ENCODE data around the gene DCDC2C. TPM values are rescaled to one million over a fixed set of nuclear protein-coding genes. Genes with fewer than 3 reads are reported as not detected.

The DCDC2C gene
- total and polyA plus RNA-seq, 2 donors from 2014 or later: not detected

DNA sequence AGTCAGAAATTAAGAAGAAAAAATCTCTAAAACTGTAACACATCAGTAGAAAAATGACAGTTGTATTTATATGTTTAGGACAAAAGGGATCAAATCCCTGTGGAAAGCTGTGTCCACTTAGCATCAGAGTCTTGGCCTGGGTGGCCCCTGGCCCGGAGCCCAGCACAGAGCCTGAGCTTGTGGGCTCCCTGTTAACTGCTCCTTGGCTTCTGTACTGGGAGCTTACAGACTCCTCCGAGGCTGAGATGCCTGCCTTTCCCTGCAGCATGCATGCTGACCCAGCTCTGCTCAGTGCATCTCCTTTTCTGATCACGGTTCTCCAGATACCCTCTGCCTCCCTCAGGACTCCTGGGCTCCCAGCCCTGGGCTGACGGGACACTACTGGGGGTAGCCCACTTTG is 98.1 kb downstream of the DCDC2C start:
- H3K27ac ChIP-seq (ENCODE audit: low read depth in 2 of 2, low read length in 2 of 2): no peak overlapping the region
- H3K4me1 ChIP-seq (ENCODE audit: control insufficient read depth in 2 of 3, insufficient read depth in 2 of 3, low read depth in 1 of 3, low read length in 3 of 3): no peaks in the 10 kb centered on the region
- H3K36me3 ChIP-seq (ENCODE audit: control insufficient read depth in 2 of 3, insufficient read depth in 3 of 3, low read length in 3 of 3): no peaks in the 10 kb centered on the region
- FAIRE-seq (no peak), DNase-seq (no peak)
- no peak overlapping the region for H3K4me3 ChIP-seq (ENCODE audit: low read length in 3 of 3)
- H3K27me3 ChIP-seq (ENCODE audit: control insufficient read depth, insufficient read depth, low read length): no peaks in the 10 kb centered on the region
- no peak overlapping the region for H3K9ac ChIP-seq (ENCODE audit: low read length in 3 of 3)
- TF ChIP-seq, protein P1, sequence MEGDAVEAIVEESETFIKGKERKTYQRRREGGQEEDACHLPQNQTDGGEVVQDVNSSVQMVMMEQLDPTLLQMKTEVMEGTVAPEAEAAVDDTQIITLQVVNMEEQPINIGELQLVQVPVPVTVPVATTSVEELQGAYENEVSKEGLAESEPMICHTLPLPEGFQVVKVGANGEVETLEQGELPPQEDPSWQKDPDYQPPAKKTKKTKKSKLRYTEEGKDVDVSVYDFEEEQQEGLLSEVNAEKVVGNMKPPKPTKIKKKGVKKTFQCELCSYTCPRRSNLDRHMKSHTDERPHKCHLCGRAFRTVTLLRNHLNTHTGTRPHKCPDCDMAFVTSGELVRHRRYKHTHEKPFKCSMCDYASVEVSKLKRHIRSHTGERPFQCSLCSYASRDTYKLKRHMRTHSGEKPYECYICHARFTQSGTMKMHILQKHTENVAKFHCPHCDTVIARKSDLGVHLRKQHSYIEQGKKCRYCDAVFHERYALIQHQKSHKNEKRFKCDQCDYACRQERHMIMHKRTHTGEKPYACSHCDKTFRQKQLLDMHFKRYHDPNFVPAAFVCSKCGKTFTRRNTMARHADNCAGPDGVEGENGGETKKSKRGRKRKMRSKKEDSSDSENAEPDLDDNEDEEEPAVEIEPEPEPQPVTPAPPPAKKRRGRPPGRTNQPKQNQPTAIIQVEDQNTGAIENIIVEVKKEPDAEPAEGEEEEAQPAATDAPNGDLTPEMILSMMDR (IDR thresholded peaks at IDR 0.05; ENCODE audit: borderline replicate concordance, extremely low read depth, insufficient read depth): no peak
- H3K9me3 ChIP-seq (ENCODE audit: control insufficient read depth in 2 of 3, insufficient read depth in 1 of 3, low read length in 3 of 3): no peaks in the 10 kb centered on the region
- intact Hi-C loops (cut with DNase I): no loop called here

DNA sequence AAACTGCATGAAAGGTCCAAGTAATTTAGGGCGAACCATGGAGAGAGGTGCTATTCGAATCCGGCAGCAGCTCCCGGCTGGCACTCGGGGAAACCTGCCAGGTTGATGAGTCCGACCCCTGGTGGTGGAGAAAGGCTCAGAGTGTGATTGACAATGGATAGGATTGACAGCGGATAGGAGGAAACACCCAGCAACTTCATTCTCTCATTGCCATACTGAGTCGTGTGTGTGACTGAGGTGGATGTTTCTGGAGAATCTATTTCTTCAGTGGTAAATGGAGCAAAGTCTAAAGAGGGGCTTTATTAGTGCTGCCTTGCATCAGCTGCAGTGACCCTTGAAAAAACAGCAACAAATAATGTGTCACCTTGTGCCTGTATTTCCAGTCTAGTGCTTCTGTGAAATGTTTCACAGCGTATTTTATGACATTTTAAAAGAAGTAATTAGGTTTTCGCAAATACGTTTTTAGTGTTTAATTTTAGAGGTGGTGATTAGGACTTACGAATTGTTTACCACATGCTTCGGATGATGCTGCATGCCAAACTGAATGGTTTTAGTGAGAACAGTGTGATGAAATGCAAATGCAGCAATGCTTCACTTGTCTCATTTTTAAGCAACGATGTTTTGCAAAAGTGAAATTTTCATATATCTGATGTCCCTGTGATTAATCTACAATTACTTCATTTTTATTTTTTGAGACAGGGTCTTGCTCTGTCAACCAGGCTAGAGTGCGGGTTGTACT is 102.0 kb downstream of the DCDC2C start:
- TF ChIP-seq, protein P1 (IDR thresholded peaks at IDR 0.05; ENCODE audit: borderline replicate concordance, extremely low read depth, insufficient read depth): peak; percentile 23
- FAIRE-seq (no peak), DNase-seq (peak in 3 of 5 donors; percentile 38 to 61 (median 46))
- H3K27ac ChIP-seq (ENCODE audit: low read depth in 2 of 2, low read length in 2 of 2): no peak overlapping the region
- no peak overlapping the region for H3K4me3 ChIP-seq (ENCODE audit: low read length in 3 of 3)
- no peaks in the 10 kb centered on the region for H3K36me3 ChIP-seq (ENCODE audit: control insufficient read depth in 2 of 3, insufficient read depth in 3 of 3, low read length in 3 of 3)
- no peak overlapping the region for H3K9ac ChIP-seq (ENCODE audit: low read length in 3 of 3)
- no peaks in the 10 kb centered on the region for H3K27me3 ChIP-seq (ENCODE audit: control insufficient read depth, insufficient read depth, low read length)
- no peaks in the 10 kb centered on the region for H3K9me3 ChIP-seq (ENCODE audit: control insufficient read depth in 2 of 3, insufficient read depth in 1 of 3, low read length in 3 of 3)
- H3K4me1 ChIP-seq (ENCODE audit: control insufficient read depth in 2 of 3, insufficient read depth in 2 of 3, low read depth in 1 of 3, low read length in 3 of 3): no peaks in the 10 kb centered on the region
- intact Hi-C loops (cut with DNase I): no loop called here

DNA sequence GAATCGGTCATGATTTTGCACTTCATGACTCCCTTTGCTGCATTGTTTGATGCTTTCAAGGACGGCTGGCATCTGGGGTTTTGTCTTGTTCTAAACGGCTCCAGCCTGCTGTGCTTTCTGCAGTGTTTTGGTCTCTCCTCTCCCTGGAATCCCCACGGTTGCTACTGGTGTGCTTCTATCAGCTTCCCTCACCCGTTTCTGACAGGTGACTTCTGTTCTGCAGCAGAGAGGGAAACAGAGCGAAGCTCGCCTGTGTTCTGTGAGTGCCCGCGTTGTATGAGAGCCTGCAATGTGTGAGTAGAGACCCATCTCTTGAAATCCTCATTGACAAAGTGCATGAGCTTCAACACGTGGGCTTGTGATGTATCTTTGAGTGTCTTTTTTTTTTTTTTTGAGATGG is 102.8 kb downstream of the DCDC2C start:
- no peaks in the 10 kb centered on the region for H3K36me3 ChIP-seq (ENCODE audit: control insufficient read depth in 2 of 3, insufficient read depth in 3 of 3, low read length in 3 of 3)
- TF ChIP-seq, protein P1 (IDR thresholded peaks at IDR 0.05; ENCODE audit: borderline replicate concordance, extremely low read depth, insufficient read depth): no peak
- FAIRE-seq (no peak), DNase-seq (no peak)
- no peaks in the 10 kb centered on the region for H3K27me3 ChIP-seq (ENCODE audit: control insufficient read depth, insufficient read depth, low read length)
- H3K9me3 ChIP-seq (ENCODE audit: control insufficient read depth in 2 of 3, insufficient read depth in 1 of 3, low read length in 3 of 3): no peaks in the 10 kb centered on the region
- no peak overlapping the region for H3K27ac ChIP-seq (ENCODE audit: low read depth in 2 of 2, low read length in 2 of 2)
- intact Hi-C loops (cut with DNase I): no loop called here
- no peaks in the 10 kb centered on the region for H3K4me1 ChIP-seq (ENCODE audit: control insufficient read depth in 2 of 3, insufficient read depth in 2 of 3, low read depth in 1 of 3, low read length in 3 of 3)
- H3K9ac ChIP-seq (ENCODE audit: low read length in 3 of 3): no peak overlapping the region
- no peak overlapping the region for H3K4me3 ChIP-seq (ENCODE audit: low read length in 3 of 3)

Data from kidney (tissue), 14 donors.